GM19239 (cell line): ENCODE measurements around the gene DST.

Source experiments
- DNase-seq: peaks from one replicate; pipeline ENCODE4 v3.0.0; 2011; ENCODE audit warnings: low spot score; ENCODE audit not compliant: insufficient read length
- FAIRE-seq: peaks from 2 replicates; lab custom pipeline; 2011; peaks lifted over from hg19 to GRCh38; lab: Jason Lieb, UNC

The DST gene

DNA sequence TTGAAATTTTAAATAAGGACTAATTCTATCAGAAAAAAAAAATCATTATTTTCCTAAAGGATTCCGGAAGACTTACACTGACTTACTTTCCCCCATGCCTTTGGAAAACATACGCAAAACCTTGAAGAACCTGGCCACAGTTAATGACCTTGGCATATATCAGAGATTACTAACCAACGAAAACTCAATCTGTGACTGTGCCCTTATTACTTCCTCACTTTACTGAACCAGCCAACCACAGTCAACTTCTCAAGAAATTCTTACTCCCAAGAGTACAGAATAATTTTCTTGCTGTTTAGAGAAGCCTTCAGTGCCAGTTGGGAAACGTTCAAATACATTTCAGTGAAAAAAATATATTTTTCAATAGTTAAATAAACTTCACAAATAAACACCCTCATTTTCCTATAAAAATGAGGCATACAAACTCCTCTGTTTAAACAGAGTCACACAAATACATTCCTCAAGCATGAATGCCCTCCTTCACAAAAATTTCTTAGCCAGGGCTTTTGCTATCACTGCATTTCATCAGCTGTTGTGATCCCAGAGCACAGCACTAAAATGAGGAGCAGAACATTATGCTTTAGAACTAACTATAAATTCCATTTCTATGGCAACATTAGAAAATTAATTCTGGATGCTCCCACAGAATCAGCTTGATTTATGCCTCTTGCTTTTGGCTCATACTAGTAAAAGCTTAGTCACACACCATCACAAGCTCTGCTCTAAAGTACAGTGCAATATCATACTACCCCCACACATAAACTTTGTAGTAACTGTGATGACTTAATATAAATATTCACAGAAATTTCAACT, 117.6 kb downstream of the DST start:
- FAIRE-seq: no peak

DNA sequence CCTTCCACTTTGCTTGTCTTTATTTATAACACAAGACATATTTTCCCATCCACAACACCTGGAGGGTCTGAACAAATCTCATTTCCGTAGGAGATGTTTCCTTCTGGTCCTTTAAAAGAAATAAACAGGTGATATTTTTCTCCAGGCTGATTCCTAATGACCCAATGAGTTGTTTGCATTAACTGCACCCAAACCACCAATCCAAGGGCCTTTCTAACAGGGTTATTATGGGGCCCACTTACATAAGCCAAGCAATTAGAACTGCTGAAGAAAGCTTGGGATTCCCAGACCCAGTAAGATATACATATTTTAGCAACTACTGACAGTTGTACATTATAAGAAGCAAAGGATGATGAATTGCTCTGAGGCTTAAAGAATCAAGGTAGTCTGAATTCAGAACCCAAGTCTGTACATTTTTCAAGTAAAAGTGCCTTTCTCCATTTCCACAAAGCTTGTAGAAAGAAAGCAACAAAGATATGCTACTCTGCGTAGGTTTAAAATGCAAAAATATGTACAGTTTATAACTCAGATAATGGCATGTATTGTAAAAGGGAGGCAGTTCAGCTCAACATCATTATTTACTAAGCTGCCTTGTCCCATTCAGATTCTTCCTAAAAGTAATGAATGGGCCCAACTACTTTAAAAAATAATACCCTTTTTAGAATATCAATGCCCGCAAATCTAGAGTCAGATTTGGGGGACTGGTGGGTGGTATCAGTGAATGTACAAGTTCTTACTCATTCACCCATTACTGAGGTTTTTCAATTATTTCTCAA, 120.0 kb downstream of the DST start:
- DNase-seq (no peak), FAIRE-seq (no peak)

More for the DNA sequence above, 117.6 kb downstream of the DST start:
- no peak for DNase-seq

GRCh38 chr6:56521976-56522375, 120.7 kb downstream of the DST start:
- no peak for FAIRE-seq
- DNase-seq: no peak

DNA sequence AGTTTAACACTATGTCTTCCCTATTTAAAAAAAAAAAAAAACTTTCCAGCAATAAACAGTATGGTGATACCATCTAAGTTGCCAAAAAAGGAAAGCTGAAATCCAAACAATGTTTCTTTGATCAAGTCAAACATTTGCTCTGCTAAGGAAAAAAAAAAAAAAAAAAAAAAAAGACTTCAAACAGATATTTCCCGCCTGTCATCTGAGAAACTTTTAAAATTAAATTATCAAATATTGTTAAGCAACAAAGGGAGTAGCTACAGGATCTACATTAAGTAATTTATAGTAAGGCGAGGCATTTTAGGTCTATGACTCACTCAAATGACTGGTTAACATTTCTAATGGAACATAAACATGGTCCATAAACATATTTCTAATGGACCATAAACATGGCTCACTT, 121.2 kb downstream of the DST start:
- FAIRE-seq: no peak
- DNase-seq: no peak

DNA sequence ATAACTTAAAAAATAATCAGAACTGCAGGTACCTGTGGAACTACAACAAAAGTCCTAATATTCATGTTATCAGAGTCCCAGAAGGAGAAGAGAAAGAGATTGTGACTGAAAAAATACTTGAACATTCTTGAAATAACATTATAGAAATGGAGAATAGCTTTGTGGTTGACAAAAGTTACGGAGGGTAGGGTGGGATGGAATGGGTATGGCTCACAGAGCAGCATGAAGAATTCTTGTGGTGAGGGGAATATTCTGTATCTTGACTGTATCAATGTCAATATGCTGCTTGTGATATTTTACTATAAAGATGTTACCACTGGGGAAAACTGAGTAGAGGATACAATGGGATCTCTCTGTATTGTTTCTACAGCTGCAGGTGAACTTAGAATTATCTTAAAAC, 122.5 kb downstream of the DST start:
- FAIRE-seq (no peak), DNase-seq (no peak)

- no peak for DNase-seq
- FAIRE-seq: no peak
Observed at GRCh38 chr6:56518995-56519767, 123.5 kb downstream of the DST start.

GRCh38 chr6:56517155-56517745, 125.4 kb downstream of the DST start:
- no peak for FAIRE-seq
- DNase-seq: no peak

DNA sequence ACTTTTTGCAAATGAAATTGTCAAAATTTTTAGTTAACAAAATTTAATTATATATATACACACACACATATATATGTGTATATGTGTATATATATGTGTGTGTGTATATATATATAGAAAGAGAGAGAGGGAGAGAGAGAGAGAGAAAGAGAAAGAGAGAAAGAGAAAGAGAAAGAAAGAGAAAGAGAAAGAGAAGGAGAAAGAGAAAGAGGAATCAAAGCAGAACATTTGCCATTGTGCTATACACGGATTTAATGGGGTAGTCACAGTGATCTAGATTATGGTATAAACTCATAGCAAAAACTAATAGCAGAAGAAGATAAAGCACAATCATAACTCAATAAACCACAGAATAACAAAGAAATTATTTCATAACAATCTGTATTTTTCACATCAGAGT, 126.7 kb downstream of the DST start:
- no peak for FAIRE-seq
- DNase-seq: no peak

- FAIRE-seq (peak; percentile 56), DNase-seq (no peak)
Observed at GRCh38 chr6:56515081-56515905, 127.4 kb downstream of the DST start.

- no peak for DNase-seq
Observed at GRCh38 chr6:56514395-56514794, 128.3 kb downstream of the DST start.

DNA sequence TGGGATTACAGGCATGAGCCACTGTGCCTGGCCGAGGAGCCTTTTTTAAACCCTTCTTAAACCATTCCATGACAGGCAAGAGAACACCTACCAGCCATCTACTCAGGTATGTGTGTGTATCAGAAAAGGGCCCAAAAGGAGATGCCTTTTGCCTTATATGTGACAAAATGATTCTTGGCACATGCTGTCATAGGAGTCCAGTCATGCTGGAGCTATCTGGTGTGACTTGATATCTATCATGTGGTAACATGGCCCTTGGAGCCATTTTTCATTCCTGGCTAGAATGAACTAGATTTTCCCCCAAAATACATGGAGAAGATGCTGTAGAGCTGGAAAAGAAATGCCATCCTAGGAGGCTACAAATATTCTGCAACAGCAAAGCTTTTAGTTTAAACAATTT, 129.1 kb downstream of the DST start:
- DNase-seq (no peak), FAIRE-seq (no peak)

More at GRCh38 chr6:56514395-56514794, 128.3 kb downstream of the DST start:
- FAIRE-seq: no peak

DNA sequence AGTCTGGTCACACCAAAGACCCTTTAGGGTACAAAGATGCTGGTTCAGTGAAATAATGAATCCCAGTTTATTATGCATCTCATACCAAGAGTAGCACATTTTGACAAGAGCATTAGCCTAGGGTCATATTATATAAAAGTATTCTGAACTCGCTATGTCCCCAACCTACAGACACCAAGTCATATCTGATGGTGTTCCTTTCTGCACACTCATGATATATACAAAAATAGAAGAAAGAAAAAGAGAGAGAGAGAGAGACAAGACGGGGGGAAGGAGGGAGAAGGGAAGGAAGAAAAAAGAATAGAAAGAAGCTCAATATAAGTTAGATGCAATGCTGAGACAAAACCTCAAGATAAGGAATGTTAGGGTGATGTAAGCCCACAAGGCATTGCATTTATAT, 131.1 kb downstream of the DST start:
- FAIRE-seq (no peak), DNase-seq (no peak)

DNA sequence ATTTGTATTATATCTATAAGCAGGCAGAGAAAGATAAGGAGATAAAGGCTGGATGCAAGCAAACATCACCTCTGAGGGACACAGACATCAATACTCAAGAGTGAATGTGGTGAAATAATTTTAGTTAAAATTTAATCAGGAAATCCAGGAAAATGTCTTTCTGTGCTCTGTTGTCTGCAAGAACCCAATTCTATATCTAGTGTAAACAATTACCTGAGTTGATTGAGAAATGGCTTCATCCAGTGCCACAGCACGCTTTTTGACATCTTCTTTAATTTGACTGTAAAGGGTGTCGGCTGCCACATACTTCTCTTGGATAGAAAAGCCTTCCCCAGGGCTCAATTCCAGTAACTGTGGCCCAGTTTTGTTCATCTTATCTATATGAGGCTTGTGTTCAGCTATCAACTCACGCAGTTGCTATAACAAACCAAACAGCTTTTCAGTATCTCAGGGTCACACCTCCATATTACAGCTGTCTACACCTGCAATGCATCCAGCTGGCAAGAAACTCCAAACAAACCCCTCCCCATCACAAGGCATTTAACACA, 131.6 kb downstream of the DST start:
- no peak for DNase-seq
- FAIRE-seq: no peak

GRCh38 chr6:56509031-56509430, 133.7 kb downstream of the DST start:
- no peak for FAIRE-seq
- no peak for DNase-seq

DNA sequence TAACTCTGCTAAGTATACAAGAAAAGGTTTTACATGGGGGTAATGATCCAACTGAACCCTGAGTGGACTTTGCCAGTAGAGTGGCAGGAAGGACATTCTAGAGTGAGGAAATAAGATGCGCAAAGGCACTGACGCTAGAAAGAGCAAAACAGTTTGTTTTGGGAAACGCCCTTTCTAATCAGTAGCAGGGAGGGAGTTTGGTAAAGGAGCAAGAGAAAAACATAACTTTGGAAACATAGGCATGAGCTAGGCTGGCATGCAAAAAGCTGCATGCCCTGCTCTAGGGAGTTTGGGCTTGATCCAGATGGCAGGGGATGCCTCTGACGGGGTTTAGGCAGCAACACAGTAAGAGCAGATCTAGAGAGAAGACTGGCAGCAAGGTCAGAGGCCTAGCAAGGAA, 135.2 kb downstream of the DST start:
- FAIRE-seq (no peak), DNase-seq (no peak)

DNA sequence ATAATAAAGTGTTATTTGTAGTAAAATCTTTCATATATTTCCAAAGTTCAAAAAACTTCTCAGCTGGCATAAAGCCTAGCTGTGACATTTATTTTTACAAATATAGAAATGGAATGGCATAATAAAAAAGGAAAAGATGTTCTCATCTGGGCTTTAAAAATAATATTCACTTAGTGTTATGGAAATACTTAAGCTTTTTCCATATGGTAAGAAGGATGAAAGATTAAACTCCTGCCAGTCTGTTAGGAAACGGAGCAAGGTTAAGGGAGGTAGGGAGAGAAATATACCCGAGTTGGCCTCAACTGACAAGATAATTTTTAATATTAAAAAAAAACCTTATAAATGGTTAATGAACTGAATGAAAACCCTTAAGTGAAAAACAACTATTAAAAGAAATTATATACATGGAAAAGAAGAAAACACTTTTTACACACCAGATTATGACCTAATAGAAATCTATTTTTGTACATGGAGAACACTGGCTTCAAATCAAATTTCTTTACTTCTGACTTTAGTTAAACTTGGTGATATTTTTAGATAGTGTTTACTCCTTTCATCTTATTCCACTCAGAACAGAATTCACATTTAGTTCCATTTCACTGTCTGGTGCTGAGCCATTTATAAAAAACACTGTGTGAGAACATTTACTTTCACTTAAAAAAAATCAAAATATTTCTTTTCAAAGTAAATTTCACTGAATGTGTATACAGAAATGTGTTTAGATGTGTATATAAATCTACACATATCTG, 137.0 kb downstream of the DST start:
- FAIRE-seq: no peak
- no peak for DNase-seq

DNA sequence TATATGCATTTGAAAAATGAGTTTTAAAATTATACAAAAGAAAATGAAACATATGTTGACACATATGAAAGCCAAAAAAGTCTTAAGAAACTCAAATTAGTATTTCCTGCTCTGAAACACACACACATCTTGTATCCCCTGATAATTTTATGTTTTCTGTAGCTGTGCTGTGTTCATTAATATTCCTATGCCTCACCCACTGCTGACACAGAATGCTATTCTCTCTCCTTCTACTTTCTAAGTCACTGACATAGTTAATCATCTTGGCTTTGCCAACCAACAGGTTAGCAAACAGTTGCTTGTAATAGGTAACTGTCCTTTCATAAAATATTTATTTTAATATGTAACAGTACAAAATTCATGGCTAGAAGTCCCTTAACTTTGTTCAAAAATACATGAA, 140.7 kb downstream of the DST start:
- FAIRE-seq (peak; percentile 14), DNase-seq (no peak)

DNA sequence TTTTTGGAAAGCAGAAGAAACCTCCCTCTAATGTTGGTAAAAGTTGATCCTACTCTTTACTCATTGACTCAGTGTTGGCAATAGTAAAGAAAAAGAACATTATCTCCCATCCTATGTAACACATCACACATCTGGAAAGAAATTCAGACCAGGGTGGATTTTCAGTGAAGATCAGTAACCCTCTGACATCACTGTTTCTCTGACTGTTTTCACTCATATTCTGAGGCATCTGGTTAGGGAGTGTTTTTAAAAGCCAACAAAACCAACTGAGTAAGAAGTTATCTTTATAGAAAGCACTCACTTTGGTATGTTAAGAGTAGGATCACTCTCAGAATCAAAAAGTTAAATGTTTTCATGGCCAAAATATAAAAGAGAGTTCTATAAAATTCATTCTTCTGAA, 143.6 kb downstream of the DST start:
- no peak for FAIRE-seq
- no peak for DNase-seq

DNA sequence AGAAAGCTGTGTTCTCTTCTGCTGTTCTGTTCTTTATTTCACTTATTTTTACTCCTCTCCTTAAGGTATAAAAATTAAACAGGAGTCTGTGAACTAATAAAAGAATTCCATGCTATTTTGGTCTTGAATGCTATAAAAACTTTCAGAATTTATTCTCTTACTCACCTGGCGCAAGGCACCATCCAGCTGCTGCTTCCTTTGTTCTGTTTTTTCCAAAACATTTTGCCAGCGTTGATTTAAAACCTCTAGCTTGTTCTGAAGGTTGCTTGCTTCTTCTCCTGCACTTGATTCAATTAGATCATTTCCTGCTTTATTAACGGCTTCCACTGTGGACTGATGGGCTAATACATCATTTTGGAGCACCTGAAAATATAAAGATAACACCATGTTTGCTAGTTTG, 145.0 kb downstream of the DST start:
- no peak for FAIRE-seq

More for the DNA sequence above, 145.0 kb downstream of the DST start:
- no peak for DNase-seq
